GM18873 (cell line): ENCODE measurements around the gene RECK.
"Not testable (repeated sequence)": the region's sequence is repeated elsewhere in the genome, so short reads cannot be mapped to it uniquely, and the experiment has no call there.

Experiments used
- ATAC-seq: cut with Tn5 transposase; IDR thresholded peaks from one replicate; pipeline ENCODE4 v1.9.1; 2021; ENCODE audit warnings: mild to moderate bottlenecking, moderate library complexity, moderate number of reproducible peaks; ENCODE audit not compliant: unreplicated experiment, low FRiP score

Gene RECK

GRCh38 chr9:36110434-36110833 lies 73.7 kb downstream of the RECK start:
- ATAC-seq, result no peak

GRCh38 chr9:36112516-36112915 lies 75.8 kb downstream of the RECK start:
- ATAC-seq, result no peak

GRCh38 chr9:36113999-36114398 lies 77.3 kb downstream of the RECK start:
- ATAC-seq, result no peak

GRCh38 chr9:36116593-36116992 lies 79.9 kb downstream of the RECK start:
- no peak for ATAC-seq

GRCh38 chr9:36118201-36118600 lies 81.5 kb downstream of the RECK start:
- no peak for ATAC-seq

- no peak for ATAC-seq
These were observed 82.0 kb downstream of the RECK start for GRCh38 chr9:36118706-36119105.

- no peak for ATAC-seq
These were observed 82.8 kb downstream of the RECK start for GRCh38 chr9:36119476-36119875.

GRCh38 chr9:36120705-36121104 lies 84.0 kb downstream of the RECK start:
- ATAC-seq, result no peak

GRCh38 chr9:36121971-36122370 lies 85.3 kb downstream of the RECK start:
- no peak for ATAC-seq

- ATAC-seq, result no peak
These were observed 86.8 kb downstream of the RECK start for GRCh38 chr9:36123515-36123914.

GRCh38 chr9:36125062-36125855 lies 88.5 kb downstream of the RECK start:
- no peak for ATAC-seq

- ATAC-seq, result no peak
These were observed 89.5 kb downstream of the RECK start for GRCh38 chr9:36126016-36126730.

- no peak for ATAC-seq
These were observed 91.0 kb downstream of the RECK start for GRCh38 chr9:36127652-36128244.

- ATAC-seq, result no peak
These were observed 91.6 kb downstream of the RECK start for GRCh38 chr9:36128349-36128748.

GRCh38 chr9:36129139-36129538 lies 92.4 kb downstream of the RECK start:
- no peak for ATAC-seq

GRCh38 chr9:36131666-36132065 lies 95.0 kb downstream of the RECK start:
- not testable (repeated sequence) for ATAC-seq

- ATAC-seq, result no peak
These were observed 95.4 kb downstream of the RECK start for GRCh38 chr9:36132086-36132485.

- ATAC-seq, result no peak
These were observed 98.2 kb downstream of the RECK start for GRCh38 chr9:36134761-36135505.

GRCh38 chr9:36135741-36136271 lies 99.1 kb downstream of the RECK start:
- ATAC-seq, result no peak

GRCh38 chr9:36136272-36136893 lies 99.7 kb downstream of the RECK start, which contains the start of gene GLIPR2:
GLIPR2 (plus strand) TSS chr9:36136733; CDS start chr9:36136779, 46 bp downstream.
- peak; percentile 76 for ATAC-seq
